SU-DHL-6 (cell line): ENCODE data around the gene DNM1.
"Not testable (repeated sequence)": the region's sequence is repeated elsewhere in the genome, so short reads cannot be mapped to it uniquely, and the experiment has no call there.

Experiments used
- H2AFZ ChIP-seq: fragments of 200-600 bp; sonication (generic); 2 replicates; pipeline ENCODE4 v1.6.1; 2014; ENCODE audit warnings: low read depth, mild to moderate bottlenecking, moderate library complexity, mixed read lengths, antibody characterized with exemption, low read length; ENCODE audit not compliant: severe bottlenecking
- H3F3A ChIP-seq: fragments of 200-600 bp; shearing (Covaris generic); 2 replicates; pipeline ENCODE4 v1.6.0; 2016; ENCODE audit warnings: antibody characterized with exemption, mild to moderate bottlenecking; ENCODE audit not compliant: insufficient read depth
- H3K27ac ChIP-seq: fragments of 200-600 bp; sonication (generic); 2 replicates; pipeline ENCODE4 v1.5.1; 2016; ENCODE audit warnings: low read depth, mild to moderate bottlenecking, low read length, moderate library complexity, mixed read lengths
- H3K27me3 ChIP-seq: fragments of 200-600 bp; sonication (generic), shearing (Covaris generic); 2 replicates; pipeline ENCODE4 v1.6.0; 2014; ENCODE audit warnings: mild to moderate bottlenecking, low read length
- H3K36me3 ChIP-seq: fragments of 200-600 bp; sonication (generic); 2 replicates; pipeline ENCODE4 v1.6.1; 2014; ENCODE audit warnings: mild to moderate bottlenecking, low read length, mixed read lengths
- H3K4me2 ChIP-seq: fragments of 300-600, 200-600 bp; shearing (Covaris generic), sonication (generic); 2 replicates; pipeline ENCODE4 v1.6.0; 2014; ENCODE audit warnings: low read length, low read depth, mild to moderate bottlenecking; ENCODE audit not compliant: poor library complexity, severe bottlenecking
- H3K4me3 ChIP-seq: fragments of 200-600 bp; sonication (generic); 2 replicates; pipeline ENCODE4 v1.5.1; 2014; ENCODE audit warnings: antibody characterized with exemption, low read length, mild to moderate bottlenecking, mixed read lengths; ENCODE audit not compliant: insufficient read depth, poor library complexity, severe bottlenecking
- H3K79me2 ChIP-seq: fragments of 200-600 bp; sonication (generic); 2 replicates; pipeline ENCODE4 v1.6.1; 2014; ENCODE audit warnings: mild to moderate bottlenecking, low read length, moderate library complexity; ENCODE audit not compliant: insufficient read depth
- H3K9ac ChIP-seq: fragments of 200-600 bp; sonication (generic); 2 replicates; pipeline ENCODE4 v1.7.0; 2014; ENCODE audit warnings: mild to moderate bottlenecking, low read length
- H3K9me2 ChIP-seq: fragments of 200-600 bp; sonication (generic); replicated peaks from 2 replicates; pipeline ENCODE4 v1.6.1; 2014; ENCODE audit warnings: low read length; ENCODE audit not compliant: insufficient read depth
- H3K9me3 ChIP-seq: fragments of 200-600 bp; sonication (generic); 2 replicates; pipeline ENCODE4 v1.6.1; 2014; ENCODE audit warnings: low read length, mixed read lengths; ENCODE audit not compliant: insufficient read depth
- H4K20me1 ChIP-seq: fragments of 200-600 bp; sonication (generic); 2 replicates; pipeline ENCODE4 v1.6.1; 2014; ENCODE audit warnings: low read depth, mild to moderate bottlenecking, antibody characterized with exemption, low read length, moderate library complexity, mixed read lengths
- CTCF ChIP-seq: fragments of 200-600 bp; sonication (generic); IDR thresholded peaks from one replicate; pipeline ENCODE4 v1.5.1; 2017; ENCODE audit warnings: antibody characterized with exemption, mild to moderate bottlenecking, low read length, moderate library complexity; ENCODE audit not compliant: insufficient read depth, poor library complexity, severe bottlenecking
- EZH2phosphoT487 ChIP-seq: fragments of 200-600 bp; sonication (generic), shearing (Covaris generic); conservative IDR thresholded peaks from 2 replicates; pipeline ENCODE4 v1.6.1; 2018; ENCODE audit warnings: mild to moderate bottlenecking, antibody characterized with exemption, low read length, moderate library complexity, mixed read lengths

Gene DNM1

GRCh38 chr9:128225770-128226411 lies 22.7 kb downstream of the DNM1 start:
- Histone ChIP-seq H3K36me3 (no peaks in the 10 kb centered on the region), H3K9ac (no peak overlapping the region)

DNA sequence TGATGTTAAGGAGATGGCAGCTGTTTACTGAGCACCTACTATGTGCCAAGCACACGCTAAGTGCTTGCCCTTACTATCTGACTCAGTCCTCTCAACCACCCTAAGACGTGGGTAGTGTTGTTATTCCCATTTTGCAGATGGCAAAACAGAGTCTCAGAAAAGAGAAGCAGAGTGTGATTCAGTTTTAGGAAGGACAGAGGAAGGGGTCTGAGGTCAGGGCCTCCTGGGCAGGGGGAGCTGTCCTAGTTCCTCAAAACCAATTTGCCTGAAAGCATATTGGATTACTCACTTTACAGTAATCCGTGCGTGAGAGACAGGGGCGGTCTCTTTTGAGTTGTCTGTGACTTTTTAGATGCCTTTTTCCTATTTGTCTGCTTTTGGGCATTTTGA lies 23.2 kb downstream of the DNM1 start:
- no peaks in the 10 kb centered on the region for H3F3A ChIP-seq
- H3K79me2 ChIP-seq: no peaks in the 10 kb centered on the region
- no peaks in the 10 kb centered on the region for H3K9me3 ChIP-seq
- no peak overlapping the region for H3K9ac ChIP-seq
- H3K4me3 ChIP-seq: no peak overlapping the region
- no peaks in the 10 kb centered on the region for H4K20me1 ChIP-seq
- H3K27me3 ChIP-seq: no peaks in the 10 kb centered on the region
- no peak overlapping the region for H3K4me2 ChIP-seq
- H3K27ac ChIP-seq: no peak overlapping the region
- TF ChIP-seq CTCF (no peak), EZH2phosphoT487 (no peak)
- H3K9me2 ChIP-seq: no peaks in the 10 kb centered on the region
- H2AFZ ChIP-seq: no peak overlapping the region
- H3K36me3 ChIP-seq: no peaks in the 10 kb centered on the region

More at GRCh38 chr9:128225770-128226411, 22.7 kb downstream of the DNM1 start:
- no peak for TF ChIP-seq EZH2phosphoT487
- Histone ChIP-seq H3K9me2 (no peaks in the 10 kb centered on the region), H3K27me3 (no peaks in the 10 kb centered on the region), H3K27ac (no peak overlapping the region), H4K20me1 (no peaks in the 10 kb centered on the region), H3K9me3 (no peaks in the 10 kb centered on the region), H3K79me2 (no peaks in the 10 kb centered on the region), H2AFZ (no peak overlapping the region), H3K4me3 (no peak overlapping the region), H3K4me2 (no peak overlapping the region), H3F3A (no peaks in the 10 kb centered on the region)

- H3F3A ChIP-seq, H3K4me3 ChIP-seq, H3K9me3 ChIP-seq, H3K36me3 ChIP-seq, H3K9ac ChIP-seq, H2AFZ ChIP-seq, H3K9me2 ChIP-seq, H3K27ac ChIP-seq, H3K27me3 ChIP-seq, H3K79me2 ChIP-seq, H3K4me2 ChIP-seq, H4K20me1 ChIP-seq: not testable (repeated sequence)
Measured at GRCh38 chr9:128230897-128231296, 27.7 kb downstream of the DNM1 start.

DNA sequence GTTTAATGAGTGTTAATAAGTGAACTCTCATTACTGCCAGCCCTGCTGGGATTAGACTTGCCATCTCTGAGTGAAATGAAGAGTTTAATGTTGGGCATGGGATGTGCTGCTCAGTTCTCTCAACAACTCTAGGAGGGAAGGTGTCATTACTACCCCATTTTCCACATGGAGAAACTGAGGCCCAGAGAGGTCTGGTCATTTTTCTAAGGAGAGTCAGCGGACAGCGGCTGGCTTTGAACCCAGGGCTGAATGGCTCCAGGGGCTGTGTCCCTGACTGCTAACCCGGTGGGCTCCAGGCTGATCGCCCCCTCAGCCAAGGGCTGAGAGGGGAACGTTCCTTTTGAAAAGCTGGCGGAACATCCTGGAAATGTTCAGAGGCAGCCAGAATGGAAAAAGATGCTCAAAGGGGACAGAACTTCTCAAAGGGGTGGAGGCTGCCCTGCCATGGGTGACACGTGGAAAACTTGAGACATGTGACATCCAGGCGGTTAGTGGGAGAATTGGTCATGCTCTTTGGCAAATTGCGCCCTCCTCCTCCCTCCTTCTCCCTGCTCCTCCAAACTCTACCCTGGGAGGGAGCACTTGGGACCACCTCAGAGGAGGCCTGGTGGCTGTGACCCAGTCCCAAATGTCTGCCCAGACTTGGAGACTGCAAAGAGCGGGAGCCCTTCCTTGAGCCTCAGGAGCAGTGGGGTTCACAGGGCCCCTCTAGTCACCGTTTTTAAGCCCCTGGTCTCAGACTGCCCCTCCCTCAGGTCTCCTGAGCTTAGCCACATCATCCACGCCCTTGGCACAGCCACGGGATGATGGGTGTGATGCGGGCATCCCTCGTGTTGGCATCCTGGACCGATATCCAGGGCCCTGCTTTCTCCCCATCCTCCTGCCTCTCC lies 28.7 kb downstream of the DNM1 start:
- Histone ChIP-seq H3K27me3 (no peaks in the 10 kb centered on the region), H3K79me2 (no peaks in the 10 kb centered on the region), H3F3A (no peaks in the 10 kb centered on the region), H3K4me3 (no peak overlapping the region), H3K9me2 (no peaks in the 10 kb centered on the region), H3K27ac (no peak overlapping the region), H4K20me1 (no peaks in the 10 kb centered on the region), H2AFZ (no peak overlapping the region), H3K4me2 (no peak overlapping the region), H3K9me3 (no peaks in the 10 kb centered on the region), H3K36me3 (no peaks in the 10 kb centered on the region), H3K9ac (no peak overlapping the region)
- TF ChIP-seq EZH2phosphoT487: no peak
- TF ChIP-seq CTCF: no peak
